Measurements from ENCODE around the gene AZIN2. TPM values are rescaled to one million over a fixed set of nuclear protein-coding genes. Genes with fewer than 3 reads are reported as not detected.

The AZIN2 gene
- total and polyA plus RNA-seq, 9 donors, result 3.8 to 6.4 (median 5.5) TPM

GRCh38 chr1:33137800-33138199 lies 56.8 kb downstream of the AZIN2 start:
- H3K27ac ChIP-seq (ENCODE audit: low read length), result no peak overlapping the region
- H3K36me3 ChIP-seq (ENCODE audit: control insufficient read depth, insufficient read depth, low read length), result peaks cover 4% of the 10 kb centered on the region
- peak; percentile 54 for DNase-seq

GRCh38 chr1:33140153-33141149 lies 59.5 kb downstream of the AZIN2 start:
- H3K27me3 ChIP-seq (ENCODE audit: control insufficient read depth, insufficient read depth, low read length), result no peaks in the 10 kb centered on the region
- no peak overlapping the region for H3K27ac ChIP-seq (ENCODE audit: low read length)
- H3K4me3 ChIP-seq (ENCODE audit: low read length), result no peak overlapping the region
- peaks cover 14% of the 10 kb centered on the region for H3K4me1 ChIP-seq (ENCODE audit: control insufficient read depth, insufficient read depth, low read length)
- H3K9me3 ChIP-seq (replicated peaks; ENCODE audit: control insufficient read depth, low read depth, low read length), result no peaks in the 10 kb centered on the region
- H3K36me3 ChIP-seq (ENCODE audit: control insufficient read depth, insufficient read depth, low read length), result peaks cover 17% of the 10 kb centered on the region
- no peak for DNase-seq
- 14% methylated on average over 7 of the region's 9 CpGs for WGBS (ENCODE audit: insufficient coverage)

More at GRCh38 chr1:33137800-33138199, 56.8 kb downstream of the AZIN2 start:
- Histone ChIP-seq H3K9me3 (replicated peaks; ENCODE audit: control insufficient read depth, low read depth, low read length) (no peaks in the 10 kb centered on the region), H3K27me3 (ENCODE audit: control insufficient read depth, insufficient read depth, low read length) (no peaks in the 10 kb centered on the region), H3K4me1 (ENCODE audit: control insufficient read depth, insufficient read depth, low read length) (peaks cover 13% of the 10 kb centered on the region), H3K4me3 (ENCODE audit: low read length) (no peak overlapping the region)
- WGBS (ENCODE audit: insufficient coverage), result 23% methylated on average over 6 of the region's 8 CpGs

- Histone ChIP-seq H3K27me3 (ENCODE audit: control insufficient read depth, insufficient read depth, low read length) (no peaks in the 10 kb centered on the region), H3K27ac (ENCODE audit: low read length) (no peak overlapping the region), H3K4me1 (ENCODE audit: control insufficient read depth, insufficient read depth, low read length) (peaks cover 17% of the 10 kb centered on the region), H3K4me3 (ENCODE audit: low read length) (no peak overlapping the region), H3K36me3 (ENCODE audit: control insufficient read depth, insufficient read depth, low read length) (peaks cover 20% of the 10 kb centered on the region), H3K9me3 (replicated peaks; ENCODE audit: control insufficient read depth, low read depth, low read length) (no peaks in the 10 kb centered on the region)
- 90% methylated on average over 2 of the region's 2 CpGs for WGBS (ENCODE audit: insufficient coverage)
- DNase-seq, result no peak
Measured at GRCh38 chr1:33141216-33141615, 60.3 kb downstream of the AZIN2 start.

- no peak for DNase-seq
- no peaks in the 10 kb centered on the region for H3K9me3 ChIP-seq (replicated peaks; ENCODE audit: control insufficient read depth, low read depth, low read length)
- H3K36me3 ChIP-seq (ENCODE audit: control insufficient read depth, insufficient read depth, low read length), result peaks cover 23% of the 10 kb centered on the region
- no peak overlapping the region for H3K4me3 ChIP-seq (ENCODE audit: low read length)
- H3K27me3 ChIP-seq (ENCODE audit: control insufficient read depth, insufficient read depth, low read length), result no peaks in the 10 kb centered on the region
- no peak overlapping the region for H3K27ac ChIP-seq (ENCODE audit: low read length)
- peaks cover 19% of the 10 kb centered on the region for H3K4me1 ChIP-seq (ENCODE audit: control insufficient read depth, insufficient read depth, low read length)
- no CpG with 5 or more reads among the region's 3 CpGs for WGBS (ENCODE audit: insufficient coverage)
Measured at GRCh38 chr1:33141781-33142180, 60.8 kb downstream of the AZIN2 start.

GRCh38 chr1:33142483-33143064 lies 61.6 kb downstream of the AZIN2 start:
- H3K4me1 ChIP-seq (ENCODE audit: control insufficient read depth, insufficient read depth, low read length), result peaks cover 19% of the 10 kb centered on the region
- WGBS (ENCODE audit: insufficient coverage), result 29% methylated on average over 3 of the region's 7 CpGs
- peaks cover 31% of the 10 kb centered on the region for H3K36me3 ChIP-seq (ENCODE audit: control insufficient read depth, insufficient read depth, low read length)
- H3K27ac ChIP-seq (ENCODE audit: low read length), result peak overlapping the region; percentile 47
- peak; percentile 33 for DNase-seq
- no peaks in the 10 kb centered on the region for H3K9me3 ChIP-seq (replicated peaks; ENCODE audit: control insufficient read depth, low read depth, low read length)
- H3K4me3 ChIP-seq (ENCODE audit: low read length), result no peak overlapping the region
- no peaks in the 10 kb centered on the region for H3K27me3 ChIP-seq (ENCODE audit: control insufficient read depth, insufficient read depth, low read length)

- H3K9me3 ChIP-seq (replicated peaks; ENCODE audit: control insufficient read depth, low read depth, low read length), result no peaks in the 10 kb centered on the region
- H3K4me1 ChIP-seq (ENCODE audit: control insufficient read depth, insufficient read depth, low read length), result peaks cover 19% of the 10 kb centered on the region
- no peaks in the 10 kb centered on the region for H3K27me3 ChIP-seq (ENCODE audit: control insufficient read depth, insufficient read depth, low read length)
- H3K4me3 ChIP-seq (ENCODE audit: low read length), result no peak overlapping the region
- 6% methylated on average over 2 of the region's 4 CpGs for WGBS (ENCODE audit: insufficient coverage)
- H3K27ac ChIP-seq (ENCODE audit: low read length), result peak overlapping the region; percentile 47
- peak; percentile 93 for DNase-seq
- peaks cover 37% of the 10 kb centered on the region for H3K36me3 ChIP-seq (ENCODE audit: control insufficient read depth, insufficient read depth, low read length)
Measured at GRCh38 chr1:33143176-33143575, 62.2 kb downstream of the AZIN2 start.

- Histone ChIP-seq H3K4me1 (ENCODE audit: control insufficient read depth, insufficient read depth, low read length) (peaks cover 19% of the 10 kb centered on the region), H3K36me3 (ENCODE audit: control insufficient read depth, insufficient read depth, low read length) (peaks cover 38% of the 10 kb centered on the region), H3K27me3 (ENCODE audit: control insufficient read depth, insufficient read depth, low read length) (no peaks in the 10 kb centered on the region), H3K27ac (ENCODE audit: low read length) (no peak overlapping the region), H3K4me3 (ENCODE audit: low read length) (no peak overlapping the region), H3K9me3 (replicated peaks; ENCODE audit: control insufficient read depth, low read depth, low read length) (no peaks in the 10 kb centered on the region)
- DNase-seq, result no peak
- WGBS (ENCODE audit: insufficient coverage), result 17% methylated on average over 1 of the region's 2 CpGs
Measured at GRCh38 chr1:33143698-33144097, 62.7 kb downstream of the AZIN2 start.

- Histone ChIP-seq H3K9me3 (replicated peaks; ENCODE audit: control insufficient read depth, low read depth, low read length) (no peaks in the 10 kb centered on the region), H3K4me3 (ENCODE audit: low read length) (no peak overlapping the region), H3K36me3 (ENCODE audit: control insufficient read depth, insufficient read depth, low read length) (peaks cover 41% of the 10 kb centered on the region), H3K27ac (ENCODE audit: low read length) (no peak overlapping the region), H3K27me3 (ENCODE audit: control insufficient read depth, insufficient read depth, low read length) (no peaks in the 10 kb centered on the region), H3K4me1 (ENCODE audit: control insufficient read depth, insufficient read depth, low read length) (peaks cover 25% of the 10 kb centered on the region)
- DNase-seq, result peak; percentile 46
- WGBS (ENCODE audit: insufficient coverage), result 63% methylated on average over 2 of the region's 3 CpGs
Measured at GRCh38 chr1:33146003-33146402, 65.0 kb downstream of the AZIN2 start.

- Histone ChIP-seq H3K4me3 (ENCODE audit: low read length) (no peak overlapping the region), H3K27me3 (ENCODE audit: control insufficient read depth, insufficient read depth, low read length) (no peaks in the 10 kb centered on the region), H3K4me1 (ENCODE audit: control insufficient read depth, insufficient read depth, low read length) (peaks cover 34% of the 10 kb centered on the region), H3K36me3 (ENCODE audit: control insufficient read depth, insufficient read depth, low read length) (peaks cover 38% of the 10 kb centered on the region), H3K9me3 (replicated peaks; ENCODE audit: control insufficient read depth, low read depth, low read length) (no peaks in the 10 kb centered on the region), H3K27ac (ENCODE audit: low read length) (no peak overlapping the region)
- 92% methylated on average over 29 of the region's 30 CpGs for WGBS (ENCODE audit: insufficient coverage)
- DNase-seq, result no peak
Measured at GRCh38 chr1:33147275-33147996, 66.5 kb downstream of the AZIN2 start.

- Histone ChIP-seq H3K27me3 (ENCODE audit: control insufficient read depth, insufficient read depth, low read length) (no peaks in the 10 kb centered on the region), H3K4me1 (ENCODE audit: control insufficient read depth, insufficient read depth, low read length) (peaks cover 34% of the 10 kb centered on the region), H3K27ac (ENCODE audit: low read length) (no peak overlapping the region), H3K4me3 (ENCODE audit: low read length) (no peak overlapping the region), H3K36me3 (ENCODE audit: control insufficient read depth, insufficient read depth, low read length) (peaks cover 36% of the 10 kb centered on the region), H3K9me3 (replicated peaks; ENCODE audit: control insufficient read depth, low read depth, low read length) (no peaks in the 10 kb centered on the region)
- no peak for DNase-seq
- no CpG with 5 or more reads among the region's 3 CpGs for WGBS (ENCODE audit: insufficient coverage)
Measured at GRCh38 chr1:33147997-33148314, 67.0 kb downstream of the AZIN2 start.

Measured in muscle of leg (tissue), 11 donors.